ENCODE data around the gene GRB14.
"Not testable (repeated sequence)": the region's sequence is repeated elsewhere in the genome, so short reads cannot be mapped to it uniquely, and the experiment has no call there.

GRB14 gene

GRCh38 chr2:164558450-164558849 lies 62.8 kb downstream of the GRB14 start:
- no peak for DNase-seq (ENCODE audit: low spot score)

DNA sequence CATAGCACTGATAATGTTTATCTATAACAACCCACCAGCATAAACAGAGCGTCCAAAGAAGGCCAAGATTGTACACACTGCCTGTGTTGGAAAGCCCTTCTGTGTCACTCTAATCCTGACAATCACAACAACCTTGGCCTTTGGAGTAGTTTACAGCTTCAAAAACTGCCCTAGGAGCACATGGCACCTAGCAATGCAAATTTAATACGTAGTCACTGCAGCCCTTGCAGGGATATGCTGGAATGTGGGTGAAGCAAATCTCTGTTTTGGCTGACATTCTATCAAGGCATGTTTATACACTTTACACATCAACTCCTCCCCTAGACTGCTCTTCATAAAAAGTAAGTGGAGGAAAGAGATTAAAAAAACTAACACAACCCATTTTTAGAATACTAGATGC lies 66.8 kb downstream of the GRB14 start:
- DNase-seq (ENCODE audit: low spot score): no peak

DNA sequence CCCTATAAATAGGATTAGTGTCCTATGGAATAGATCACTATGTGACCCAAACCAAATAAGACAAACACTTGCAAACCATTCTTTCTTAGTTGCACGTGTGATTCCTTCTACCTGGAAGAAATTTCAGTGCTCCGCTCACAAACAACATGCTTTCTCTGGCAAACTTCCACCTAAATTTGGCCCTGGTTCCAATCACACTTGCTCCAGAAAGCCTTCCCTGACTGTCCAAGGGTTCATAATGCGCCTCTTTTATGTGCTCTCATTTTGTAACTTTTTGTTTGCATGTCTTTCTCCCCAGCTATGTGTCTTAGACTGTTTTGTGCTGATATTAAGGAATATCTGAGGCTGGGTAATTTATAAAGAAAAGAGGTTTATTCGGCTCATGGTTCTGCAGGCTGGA lies 69.8 kb downstream of the GRB14 start:
- no peak for DNase-seq (ENCODE audit: low spot score)

GRCh38 chr2:164549705-164550104 lies 71.6 kb downstream of the GRB14 start:
- DNase-seq (ENCODE audit: low spot score): not testable (repeated sequence)

DNA sequence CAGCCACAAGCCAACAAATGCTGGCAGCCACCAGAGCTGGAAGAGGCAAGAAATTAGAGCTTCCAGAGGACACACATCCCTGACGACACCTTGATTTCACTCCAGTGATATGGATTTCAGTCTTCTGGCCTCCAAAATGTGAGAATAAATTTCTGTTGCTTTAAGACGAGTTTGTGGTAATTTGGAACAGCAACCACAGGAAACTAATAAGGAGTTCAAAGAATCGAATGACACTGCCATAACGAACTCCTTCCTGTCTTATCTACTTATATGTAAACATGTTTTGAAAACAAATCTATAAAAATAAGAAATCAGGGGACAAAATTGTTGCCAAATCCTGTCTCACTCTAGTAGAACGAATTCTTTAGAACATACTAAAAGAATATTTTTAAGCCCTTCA lies 75.8 kb downstream of the GRB14 start:
- no peak for DNase-seq (ENCODE audit: low spot score)

GRCh38 chr2:164542581-164543021 lies 78.7 kb downstream of the GRB14 start:
- no peak for DNase-seq (ENCODE audit: low spot score)

DNA sequence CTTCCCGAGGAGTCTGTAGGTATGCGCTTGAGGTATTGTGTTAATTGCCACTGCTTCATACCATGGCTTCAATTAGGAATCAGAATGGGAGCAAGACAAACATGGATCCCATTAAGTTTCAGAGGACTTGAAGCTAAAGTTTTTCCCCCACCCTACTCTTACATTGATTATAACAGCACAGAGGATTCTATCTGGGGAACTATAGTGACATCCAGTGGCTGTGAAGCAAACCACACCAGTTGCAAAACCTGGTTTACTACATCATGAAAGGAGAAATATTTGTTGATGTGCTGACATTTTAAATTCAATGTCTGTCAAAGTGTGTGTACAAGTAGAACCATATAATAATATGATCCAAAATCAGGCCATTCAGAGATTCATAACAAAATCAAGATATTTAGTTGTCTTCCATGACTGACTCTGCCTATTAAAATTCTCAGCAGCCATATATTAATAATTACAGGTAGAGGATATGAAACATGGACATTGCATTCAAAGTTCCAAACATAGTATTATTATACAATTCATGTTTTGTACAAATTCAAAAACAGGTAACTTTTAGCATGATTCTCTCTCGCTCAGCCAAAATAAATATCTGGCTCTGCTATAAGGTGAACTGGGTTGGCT lies 82.9 kb downstream of the GRB14 start:
- peak; percentile 40 for DNase-seq (ENCODE audit: low spot score)

DNA sequence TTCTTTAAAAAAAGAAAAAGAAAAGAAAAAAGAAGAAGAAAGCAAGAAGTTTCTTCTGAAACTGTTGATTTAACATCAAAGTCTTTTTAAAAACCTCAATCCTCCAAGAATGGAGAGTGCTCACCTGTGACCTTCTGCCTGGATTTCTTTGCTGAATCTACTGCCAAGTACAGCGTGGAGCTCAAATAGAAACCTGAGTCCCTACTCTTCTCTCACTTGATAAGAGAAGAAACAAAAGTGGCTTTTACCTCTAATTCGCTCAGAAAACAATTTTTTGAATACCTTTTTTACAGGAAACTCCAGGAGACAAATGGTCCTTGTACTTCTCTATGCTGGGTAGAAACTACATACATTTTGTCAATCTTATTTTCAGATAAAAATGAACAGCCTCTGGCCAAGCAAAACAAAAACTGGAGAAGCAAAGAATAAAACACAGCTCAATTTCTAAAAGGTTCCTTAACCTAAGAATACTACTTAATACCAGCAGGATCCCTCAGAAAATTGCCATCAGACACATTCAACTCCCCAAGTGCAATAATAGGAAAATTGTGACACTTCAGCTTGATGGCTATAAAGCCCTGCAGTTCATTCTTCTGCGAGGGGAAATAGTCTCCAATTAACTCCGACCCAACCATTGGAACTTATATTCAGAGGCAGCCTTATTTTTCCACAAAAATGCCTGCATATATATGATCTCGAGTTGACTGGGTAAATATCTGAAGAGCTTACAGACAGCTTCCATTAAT lies 85.8 kb downstream of the GRB14 start:
- DNase-seq (ENCODE audit: low spot score): no peak

DNA sequence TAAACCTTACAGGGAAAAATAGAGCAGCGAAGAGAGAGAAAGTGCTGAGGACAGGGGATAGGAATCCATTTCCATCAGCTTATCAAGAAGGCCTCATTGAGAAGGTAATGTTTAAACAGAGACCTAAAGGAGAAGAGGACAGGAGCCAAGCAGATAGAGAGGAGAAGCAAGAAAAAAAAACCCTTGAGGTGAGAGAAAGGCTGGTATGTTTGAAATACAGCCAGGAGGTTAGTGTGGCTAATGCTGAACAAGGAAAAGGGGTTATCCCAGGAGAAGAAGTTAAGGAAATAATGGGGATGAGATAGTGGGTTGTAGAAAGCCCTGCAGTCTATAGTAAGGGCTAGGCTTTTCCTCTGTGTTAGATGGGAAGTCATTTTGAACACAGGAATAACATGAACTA lies 90.8 kb downstream of the GRB14 start:
- DNase-seq (ENCODE audit: low spot score): no peak

DNA sequence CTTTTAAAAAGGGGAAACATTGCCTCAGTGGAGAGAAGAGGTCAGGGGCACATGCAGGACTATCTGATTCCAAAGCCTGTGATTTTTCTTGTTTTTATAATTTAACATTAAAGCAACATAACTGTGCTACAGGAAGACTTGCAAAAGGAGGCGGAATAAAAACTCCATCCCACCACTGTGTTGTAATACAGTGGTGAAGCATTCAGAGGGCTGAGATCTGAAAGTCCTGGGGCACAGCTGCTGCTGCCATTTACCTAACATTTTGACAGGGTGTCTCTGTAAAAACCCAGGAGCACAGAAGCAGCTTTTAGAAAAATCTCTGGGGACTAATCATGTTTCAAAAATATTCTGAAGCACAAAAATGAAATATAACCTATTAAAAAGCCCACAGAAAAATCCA lies 97.6 kb downstream of the GRB14 start:
- DNase-seq (ENCODE audit: low spot score): no peak

- DNase-seq (ENCODE audit: low spot score): no peak
These were observed 98.3 kb downstream of the GRB14 start for GRCh38 chr2:164523009-164523408.

GRCh38 chr2:164522561-164522981 lies 98.7 kb downstream of the GRB14 start:
- DNase-seq (ENCODE audit: low spot score): no peak

DNA sequence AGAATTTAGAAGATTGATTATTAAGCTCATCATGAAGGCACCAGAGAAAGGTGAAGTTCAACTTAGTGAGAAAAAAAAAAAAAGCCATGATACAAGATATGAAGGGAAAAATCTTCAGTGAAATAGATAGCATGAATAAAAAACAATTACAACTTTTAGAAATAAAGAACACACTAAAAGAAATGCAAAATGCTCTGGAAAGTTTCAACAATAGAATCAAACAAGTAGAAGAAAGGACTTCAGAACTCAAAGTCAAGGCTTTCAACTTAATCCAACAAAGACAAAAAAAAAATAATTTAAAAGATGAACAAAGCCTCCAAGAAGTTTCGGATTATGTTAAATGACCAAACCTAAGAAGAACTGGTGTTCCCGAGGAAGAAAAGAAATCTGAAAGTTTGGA lies 105.5 kb downstream of the GRB14 start:
- no peak for DNase-seq (ENCODE audit: low spot score)

DNA sequence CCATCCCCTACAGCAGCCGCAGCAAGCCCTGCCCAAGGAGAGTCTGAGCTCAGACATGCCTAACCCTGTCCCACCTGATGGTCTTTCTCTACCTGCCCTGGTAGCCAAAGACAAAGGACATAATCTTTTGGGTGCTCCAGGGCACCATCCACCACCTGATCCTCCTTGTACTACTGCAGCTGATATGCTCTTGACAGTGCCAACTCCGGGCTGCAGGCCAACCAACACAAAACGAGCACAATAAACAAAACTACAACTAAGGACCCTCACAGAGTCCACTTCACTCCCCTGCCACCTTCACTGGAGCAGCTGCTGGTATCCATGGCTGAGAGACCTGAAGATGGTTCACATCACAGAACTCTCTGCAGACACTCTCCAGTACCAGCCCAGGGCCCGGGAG lies 106.3 kb downstream of the GRB14 start:
- no peak for DNase-seq (ENCODE audit: low spot score)

DNA sequence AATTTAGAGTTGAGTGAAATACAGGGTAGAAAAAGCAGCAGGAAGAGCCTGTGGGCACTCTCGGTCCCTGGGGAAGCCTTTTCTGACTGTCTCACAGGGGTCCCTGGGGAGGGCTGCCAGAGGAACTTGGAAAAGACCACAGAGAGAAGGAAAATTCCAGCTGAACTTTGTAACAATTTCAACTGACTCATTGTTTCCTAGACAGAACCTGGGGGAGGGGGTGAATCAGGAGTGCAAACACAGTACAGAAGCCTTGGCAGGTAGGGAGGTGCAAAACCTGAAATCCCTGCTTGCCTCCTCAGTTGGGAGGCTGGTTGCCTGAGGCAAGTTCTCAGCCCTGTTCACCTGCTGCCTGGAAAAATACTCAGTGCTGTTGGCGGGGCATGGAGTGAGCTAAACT lies 106.8 kb downstream of the GRB14 start:
- no peak for DNase-seq (ENCODE audit: low spot score)

DNA sequence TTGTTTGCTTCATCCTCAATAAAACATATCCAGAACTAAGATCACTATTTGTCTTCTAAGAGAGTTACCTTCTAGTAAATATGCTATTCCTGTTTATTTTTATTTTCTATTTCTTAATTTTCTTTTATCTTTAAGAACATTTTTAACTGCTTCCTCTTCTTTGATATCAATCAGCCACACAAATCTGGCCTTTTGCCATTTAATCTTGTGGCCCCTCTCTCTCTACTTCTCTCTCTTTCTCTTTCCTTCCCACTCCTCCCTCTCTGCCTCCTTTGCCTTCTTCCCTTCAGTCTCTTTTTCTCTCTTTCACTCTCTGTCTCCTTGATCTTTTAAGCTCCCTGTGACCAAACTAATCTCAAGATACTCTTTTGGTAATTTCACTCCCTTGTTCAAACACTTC lies 108.4 kb downstream of the GRB14 start:
- no peak for DNase-seq (ENCODE audit: low spot score)

DNA sequence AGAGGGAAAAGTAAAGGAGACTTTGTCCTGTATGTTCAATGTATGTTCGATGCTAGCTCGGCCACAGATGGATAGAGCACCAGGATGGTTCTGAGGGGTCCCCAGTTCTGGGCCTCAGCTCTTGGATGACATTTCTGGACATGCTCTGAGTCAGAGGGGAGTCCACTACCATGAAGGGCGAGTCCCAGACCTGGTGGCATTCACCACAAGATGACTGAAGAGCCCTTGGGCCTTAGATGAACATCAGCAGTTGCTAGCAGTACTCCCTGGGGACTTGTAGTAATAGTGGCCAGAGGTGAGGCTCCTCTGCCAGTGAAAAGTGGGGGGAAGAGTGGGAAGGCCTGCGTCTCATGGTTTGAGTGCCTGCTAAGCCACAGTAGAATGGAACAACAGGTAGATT lies 109.5 kb downstream of the GRB14 start:
- no peak for DNase-seq (ENCODE audit: low spot score)

GRCh38 chr2:164510895-164511294 lies 110.4 kb downstream of the GRB14 start:
- DNase-seq (ENCODE audit: low spot score): no peak

DNA sequence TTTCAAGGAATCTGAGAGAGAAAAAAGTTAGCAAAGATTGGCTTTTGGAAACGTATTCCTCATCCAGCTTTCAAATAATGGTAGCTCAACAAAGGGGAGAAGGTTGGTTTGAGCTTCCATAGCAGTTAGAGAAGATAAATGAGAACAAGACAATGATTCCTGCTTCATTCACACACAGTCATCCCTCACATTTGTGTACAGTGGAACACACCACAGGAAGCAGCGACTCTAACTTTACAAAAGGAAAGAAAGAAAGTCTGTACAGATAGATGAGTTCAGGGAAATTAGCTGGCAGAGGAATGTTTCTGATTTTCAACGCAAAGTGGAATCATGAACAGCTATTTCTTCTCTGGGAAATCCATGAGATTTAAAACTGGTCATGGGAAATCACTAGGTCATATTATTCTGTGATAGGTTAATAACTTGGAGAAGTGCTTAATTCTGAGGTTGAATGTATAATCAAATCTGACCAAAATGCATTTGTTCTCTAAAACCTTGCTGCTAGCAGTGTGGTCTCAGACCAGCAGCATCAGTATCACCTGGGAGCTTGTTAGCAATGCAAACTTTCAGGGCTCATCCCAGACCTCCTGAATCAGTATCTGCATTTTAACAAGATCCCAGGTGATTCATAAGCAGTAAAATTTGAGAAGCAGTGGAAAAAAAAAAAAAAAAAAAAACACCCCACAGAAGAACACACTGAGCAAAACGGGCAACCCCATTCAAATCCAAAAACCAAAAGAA lies 112.0 kb downstream of the GRB14 start:
- DNase-seq (ENCODE audit: low spot score): no peak

DNA sequence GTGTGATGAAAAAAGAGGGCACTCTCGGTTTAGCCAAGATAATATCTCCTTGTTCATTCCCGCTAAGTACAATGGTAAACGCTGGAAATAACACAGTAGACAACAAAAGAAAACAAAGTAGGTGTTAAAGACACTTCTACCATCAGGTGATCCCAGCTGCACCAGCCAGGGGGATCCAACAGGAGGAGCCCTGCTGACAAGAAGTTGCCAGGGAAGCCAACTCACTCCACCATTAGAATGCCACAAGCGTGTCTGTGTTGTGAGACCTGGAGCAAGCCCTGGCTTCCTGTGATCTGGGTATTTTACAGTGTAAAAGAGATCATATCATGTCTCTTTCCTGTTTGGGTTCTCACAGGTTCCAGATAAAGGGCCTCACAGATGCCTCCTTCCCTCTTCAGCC lies 117.0 kb downstream of the GRB14 start:
- peak; percentile 13 for DNase-seq (ENCODE audit: low spot score)

GRCh38 chr2:164498836-164499235 lies 122.4 kb downstream of the GRB14 start:
- DNase-seq (ENCODE audit: low spot score): no peak

DNA sequence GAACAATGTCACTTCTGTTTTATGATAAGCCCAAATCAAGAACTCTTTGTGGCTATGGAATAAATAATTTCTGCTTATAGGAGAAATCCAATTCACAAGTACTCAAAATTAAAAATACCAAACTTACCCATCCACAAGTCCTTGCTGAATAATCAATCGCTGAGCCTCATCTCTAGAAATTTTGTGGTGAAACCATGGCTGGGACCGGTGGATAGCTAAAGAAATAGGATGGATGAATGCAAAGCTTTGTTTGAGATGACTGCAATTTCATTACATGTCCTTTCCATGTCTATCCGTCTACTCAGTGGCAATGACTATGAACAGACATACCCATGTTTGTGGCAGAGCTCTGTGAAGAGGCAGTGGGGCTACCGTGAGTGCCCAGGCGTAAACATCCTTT lies 124.4 kb downstream of the GRB14 start:
- DNase-seq (ENCODE audit: low spot score): no peak

- no peak for DNase-seq (ENCODE audit: low spot score)
These were observed 124.9 kb downstream of the GRB14 start for GRCh38 chr2:164496421-164496820.
